LNCaP clone FGC (cell line): ENCODE results near the gene ACOT9.
"Not testable (repeated sequence)": the region's sequence is repeated elsewhere in the genome, so short reads cannot be mapped to it uniquely, and the experiment has no call there.

ENCODE experiments used
- DNase-seq: peaks from one replicate; pipeline ENCODE4 v3.0.0-alpha.2; 2011; ENCODE audit warnings: low read depth
- H3K4me3 ChIP-seq: 2 replicates; pipeline ENCODE4 v1.5.1; 2011; ENCODE audit warnings: mild to moderate bottlenecking, low read depth, low read length, control low read depth
- TF ChIP-seq, protein P1 (sequence below): IDR thresholded peaks from 2 replicates; pipeline ENCODE4 v1.5.1; 2012; ENCODE audit warnings: mild to moderate bottlenecking; ENCODE audit not compliant: control insufficient read depth, insufficient read depth; ENCODE audit errors: extremely low read depth

ACOT9 gene

DNA sequence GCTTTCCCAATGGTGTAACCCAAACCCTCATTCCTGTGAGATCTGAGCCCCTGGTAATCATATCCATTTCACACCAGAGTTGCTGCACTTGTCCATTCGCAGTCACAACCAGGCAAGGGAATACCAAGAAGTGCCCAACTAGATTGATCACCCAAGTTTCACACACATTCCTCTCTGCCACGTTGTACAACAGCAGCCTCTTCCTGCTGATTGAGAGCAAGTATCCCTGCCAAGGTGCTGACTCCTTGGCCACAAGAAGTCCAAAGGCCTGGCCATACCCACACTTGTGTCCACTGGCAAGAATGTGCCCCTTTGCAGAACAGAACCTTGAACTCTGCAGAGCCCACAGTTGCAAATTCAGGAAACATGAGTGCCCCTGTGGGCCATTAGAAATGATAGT is 6.5 kb upstream of the ACOT9 start:
- no peak for DNase-seq
- TF ChIP-seq, protein P1, sequence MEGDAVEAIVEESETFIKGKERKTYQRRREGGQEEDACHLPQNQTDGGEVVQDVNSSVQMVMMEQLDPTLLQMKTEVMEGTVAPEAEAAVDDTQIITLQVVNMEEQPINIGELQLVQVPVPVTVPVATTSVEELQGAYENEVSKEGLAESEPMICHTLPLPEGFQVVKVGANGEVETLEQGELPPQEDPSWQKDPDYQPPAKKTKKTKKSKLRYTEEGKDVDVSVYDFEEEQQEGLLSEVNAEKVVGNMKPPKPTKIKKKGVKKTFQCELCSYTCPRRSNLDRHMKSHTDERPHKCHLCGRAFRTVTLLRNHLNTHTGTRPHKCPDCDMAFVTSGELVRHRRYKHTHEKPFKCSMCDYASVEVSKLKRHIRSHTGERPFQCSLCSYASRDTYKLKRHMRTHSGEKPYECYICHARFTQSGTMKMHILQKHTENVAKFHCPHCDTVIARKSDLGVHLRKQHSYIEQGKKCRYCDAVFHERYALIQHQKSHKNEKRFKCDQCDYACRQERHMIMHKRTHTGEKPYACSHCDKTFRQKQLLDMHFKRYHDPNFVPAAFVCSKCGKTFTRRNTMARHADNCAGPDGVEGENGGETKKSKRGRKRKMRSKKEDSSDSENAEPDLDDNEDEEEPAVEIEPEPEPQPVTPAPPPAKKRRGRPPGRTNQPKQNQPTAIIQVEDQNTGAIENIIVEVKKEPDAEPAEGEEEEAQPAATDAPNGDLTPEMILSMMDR: no peak
- no peak overlapping the region for H3K4me3 ChIP-seq

DNA sequence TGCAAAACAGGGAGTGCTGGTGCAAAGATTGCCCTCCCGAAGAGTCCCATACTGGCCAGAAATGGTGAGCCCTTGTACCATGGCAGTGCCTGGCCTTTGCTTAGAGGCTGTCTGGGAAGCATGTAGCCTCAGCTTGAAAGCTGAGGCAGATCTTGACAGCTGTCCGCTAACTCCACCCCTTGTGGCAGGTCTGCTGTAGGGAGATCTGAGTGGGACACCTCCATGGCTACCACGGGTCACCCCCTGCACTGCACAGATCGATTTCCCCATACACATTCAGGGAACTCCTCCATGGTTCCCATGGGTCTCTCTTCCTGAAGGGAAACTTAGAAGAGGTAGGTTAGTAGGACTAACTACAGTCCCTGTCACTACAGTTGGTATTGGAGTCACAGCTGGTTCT is 6.1 kb upstream of the ACOT9 start:
- no peak overlapping the region for H3K4me3 ChIP-seq
- no peak for DNase-seq
- TF ChIP-seq, protein P1: no peak

DNA sequence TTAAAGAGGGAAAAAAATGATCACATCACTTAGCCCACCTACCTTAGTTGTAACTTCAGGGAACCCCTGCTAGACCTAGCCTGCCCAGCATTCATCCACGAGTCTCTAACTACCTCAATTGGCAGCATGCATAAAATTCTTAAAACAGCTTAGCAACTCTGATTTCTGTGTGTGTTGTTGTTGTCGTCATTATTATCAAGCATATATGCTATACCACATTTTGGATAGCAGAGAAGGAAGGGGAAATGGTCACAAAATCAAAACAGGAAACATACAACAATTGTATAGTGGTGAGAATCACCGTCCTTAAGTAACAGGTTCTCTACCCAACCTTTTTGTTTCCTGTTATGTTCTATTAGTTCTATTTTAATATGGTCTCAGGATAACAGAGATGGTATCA is 2.7 kb upstream of the ACOT9 start:
- TF ChIP-seq, protein P1: no peak
- no peak overlapping the region for H3K4me3 ChIP-seq
- DNase-seq: no peak

DNA sequence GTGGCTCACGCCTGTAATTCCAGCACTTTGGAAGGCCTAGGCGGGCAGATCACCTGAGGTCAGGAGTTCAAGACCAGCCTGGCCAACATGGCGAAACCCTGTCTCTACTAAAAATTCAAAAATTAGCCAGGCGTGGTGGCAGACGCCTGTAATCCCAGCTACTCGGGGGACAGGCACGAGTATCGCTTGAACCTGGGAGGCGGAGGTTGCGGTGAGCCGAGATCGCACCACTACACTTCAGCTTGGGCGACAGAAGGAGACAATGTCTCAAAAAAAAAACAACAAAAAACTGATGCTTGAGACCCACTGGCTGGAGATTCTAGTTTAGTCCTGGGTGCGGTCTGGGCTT is 521 bp upstream of the ACOT9 start:
- H3K4me3 ChIP-seq: peak overlapping the region; percentile 67
- DNase-seq: not testable (repeated sequence)

DNA sequence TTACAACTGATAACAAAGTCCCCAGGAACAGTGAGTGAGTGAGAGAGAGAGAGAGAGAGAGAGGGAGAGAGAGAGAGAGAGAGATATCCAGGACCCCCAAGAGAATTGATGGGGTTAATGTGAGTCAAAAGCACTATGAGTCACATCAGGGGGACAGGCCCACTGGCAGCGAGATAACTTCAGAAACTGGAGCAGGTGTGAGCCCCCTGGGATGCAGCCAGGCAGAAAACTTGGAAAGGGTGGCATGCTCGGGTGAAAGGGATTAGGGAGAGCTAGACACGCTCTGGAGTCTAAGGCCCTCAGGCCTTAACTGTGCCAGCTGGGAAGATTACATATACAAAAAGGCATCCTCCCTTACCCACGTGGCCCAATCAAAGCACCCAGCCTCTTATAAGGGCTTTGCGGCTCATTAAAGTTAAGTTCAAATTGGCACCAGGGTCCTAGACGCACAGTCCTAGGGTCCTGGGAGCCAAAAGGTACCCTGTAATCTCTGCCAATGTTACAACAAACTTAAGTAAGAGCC is 841 bp downstream of the ACOT9 start:
- DNase-seq: peak; percentile 65
- TF ChIP-seq, protein P1: no peak
- H3K4me3 ChIP-seq: peak overlapping the region; percentile 67

DNA sequence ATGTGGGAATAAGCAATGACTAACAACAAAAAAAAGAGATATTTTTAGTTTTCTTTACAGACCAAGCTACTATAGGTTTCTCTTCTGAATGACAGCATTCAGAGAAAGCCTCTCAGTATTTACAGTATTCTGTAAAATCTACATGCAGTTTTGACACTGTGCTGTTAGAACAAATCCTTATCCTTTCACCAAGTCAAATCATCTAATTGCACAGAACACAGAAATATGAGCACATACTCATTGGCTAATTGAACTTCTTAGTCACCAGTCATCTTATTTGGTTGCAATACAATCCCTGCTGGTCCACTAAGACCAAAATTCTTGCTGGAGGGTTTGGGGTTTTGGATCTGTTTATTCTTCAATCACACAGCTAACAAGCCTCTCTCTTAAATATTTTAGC is 5.7 kb downstream of the ACOT9 start:
- TF ChIP-seq, protein P1: no peak
- no peak for DNase-seq

DNA sequence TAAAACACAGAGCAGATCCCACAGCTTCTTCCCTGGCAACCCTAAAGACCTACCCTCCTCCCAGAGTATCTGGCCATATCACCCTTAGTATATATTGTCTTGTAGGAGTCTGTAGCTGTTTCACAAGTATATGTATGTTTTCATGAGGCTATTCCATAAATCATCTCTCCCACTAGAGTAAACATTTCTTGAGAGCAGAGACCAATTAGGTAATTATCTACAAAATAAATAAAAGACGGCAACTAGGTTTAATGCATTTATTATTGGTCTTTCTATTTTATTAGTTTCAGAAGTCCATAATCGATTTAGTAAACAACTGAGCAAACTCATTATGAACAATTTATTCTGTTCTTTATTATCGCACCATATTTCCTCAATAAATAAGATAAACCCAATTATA is 7.0 kb downstream of the ACOT9 start:
- peak; percentile 58 for DNase-seq
- TF ChIP-seq, protein P1: no peak

More for the DNA sequence above, 5.7 kb downstream of the ACOT9 start:
- H3K4me3 ChIP-seq: no peak overlapping the region

More for the DNA sequence above, 7.0 kb downstream of the ACOT9 start:
- no peak overlapping the region for H3K4me3 ChIP-seq
